Activated naive CD8-positive, alpha-beta T cell treated with anti-CD3 and anti-CD28 coated beads, Interleukin-2, amount 50 U/mL, for 24 hours (primary cell): ENCODE results near the gene QDPR.
"Not testable (repeated sequence)": the region's sequence is repeated elsewhere in the genome, so short reads cannot be mapped to it uniquely, and the experiment has no call there.

Experiments used
- ATAC-seq: fragments of 150-1000 bp; cut with Tn5 transposase; one replicate; pipeline ENCODE4 v1.10.0; 2021
- DNase-seq: peaks from one replicate; pipeline ENCODE4 v3.0.0; 2021
- H3K27ac Mint-ChIP-seq: one replicate; pipeline ENCODE4 v1.8.0; 2021; ENCODE audit warnings: mild to moderate bottlenecking, mixed read lengths
- H3K27me3 Mint-ChIP-seq: one replicate; pipeline ENCODE4 v1.8.0; 2021; ENCODE audit warnings: mixed read lengths
- H3K36me3 Mint-ChIP-seq: one replicate; pipeline ENCODE4 v1.8.0; 2021; ENCODE audit warnings: low read depth, mixed read lengths
- H3K4me1 Mint-ChIP-seq: one replicate; pipeline ENCODE4 v1.8.0; 2021; ENCODE audit warnings: mixed read lengths
- H3K4me3 Mint-ChIP-seq: one replicate; pipeline ENCODE4 v1.8.0; 2021; ENCODE audit warnings: mild to moderate bottlenecking, moderate library complexity, mixed read lengths
- H3K9me3 Mint-ChIP-seq: one replicate; pipeline ENCODE4 v1.8.0; 2021; ENCODE audit warnings: mixed read lengths

QDPR gene

DNA sequence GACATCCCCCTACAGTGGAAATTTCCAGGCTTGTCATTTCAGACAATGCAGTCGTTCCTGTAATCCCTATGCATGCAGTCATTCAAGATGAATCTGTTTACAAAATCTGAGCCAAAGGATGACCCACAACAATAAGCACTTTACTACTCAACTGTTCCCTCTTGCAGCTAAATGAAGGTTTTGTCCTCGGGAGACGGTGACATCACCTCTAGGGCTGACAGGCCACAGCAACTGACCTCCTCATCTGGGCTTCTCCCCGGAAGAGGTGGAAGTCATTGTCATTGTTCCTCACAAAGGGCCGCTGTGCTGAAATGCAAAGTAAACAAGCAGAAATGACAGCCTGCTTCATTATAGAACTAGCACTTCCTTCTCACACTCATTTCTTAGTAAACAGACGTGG is 32.3 kb upstream of the QDPR start:
- Mint-ChIP-seq H3K27me3 (peaks cover 6% of the 10 kb centered on the region), H3K36me3 (no peaks in the 10 kb centered on the region), H3K9me3 (no peaks in the 10 kb centered on the region), H3K4me3 (no peak overlapping the region), H3K4me1 (peaks cover 5% of the 10 kb centered on the region), H3K27ac (no peak overlapping the region)
- DNase-seq (no peak), ATAC-seq (no peak)

DNA sequence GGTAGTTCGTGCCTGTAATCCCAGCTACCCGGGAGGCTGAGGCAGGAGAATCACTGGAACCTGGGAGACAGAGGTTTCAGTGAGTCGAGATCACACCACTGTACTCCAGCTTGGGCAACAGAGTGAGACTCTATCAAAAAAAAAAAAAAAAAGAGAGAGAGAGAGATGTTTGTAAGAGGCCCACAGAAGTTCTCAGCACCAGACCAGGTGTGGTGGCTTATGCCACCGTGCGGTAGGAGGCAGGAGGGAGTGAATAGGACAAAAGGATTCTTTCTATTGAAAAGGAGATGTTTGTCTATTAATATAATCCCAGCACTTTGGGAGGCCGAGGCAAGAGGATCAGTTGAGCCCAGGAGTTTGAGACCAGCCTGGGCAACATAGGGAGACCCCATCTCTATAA is 25.2 kb upstream of the QDPR start:
- not testable (repeated sequence) for H3K9me3 Mint-ChIP-seq, ATAC-seq, DNase-seq, H3K36me3 Mint-ChIP-seq, H3K4me3 Mint-ChIP-seq, H3K27me3 Mint-ChIP-seq, H3K4me1 Mint-ChIP-seq, H3K27ac Mint-ChIP-seq

DNA sequence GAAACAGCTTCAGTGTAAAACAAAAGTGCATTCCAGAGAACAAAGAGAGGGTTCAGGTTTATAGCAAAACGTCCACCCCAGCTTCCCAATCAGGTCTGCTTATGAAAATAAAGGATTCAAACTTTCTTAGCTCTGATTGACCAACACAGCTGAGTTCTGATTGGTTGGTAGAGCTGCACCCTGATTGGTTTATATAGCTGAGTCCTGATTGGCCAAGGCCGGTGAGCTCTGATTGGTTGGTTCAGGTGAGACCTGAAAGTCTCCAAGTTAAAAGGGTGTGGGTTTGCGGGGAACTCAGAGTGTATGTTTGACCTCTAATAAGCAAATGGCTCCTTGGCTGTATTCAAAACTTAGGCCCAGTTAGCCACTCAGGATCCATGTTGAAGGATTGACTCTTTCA is 24.0 kb upstream of the QDPR start:
- Mint-ChIP-seq H3K27ac (no peak overlapping the region), H3K4me1 (peaks cover 4% of the 10 kb centered on the region), H3K27me3 (no peaks in the 10 kb centered on the region), H3K4me3 (no peak overlapping the region), H3K36me3 (no peaks in the 10 kb centered on the region), H3K9me3 (no peaks in the 10 kb centered on the region)
- DNase-seq = no peak
- no peak for ATAC-seq

GRCh38 chr4:17535242-17535641 is 23.4 kb upstream of the QDPR start:
- H3K36me3 Mint-ChIP-seq = no peaks in the 10 kb centered on the region

DNA sequence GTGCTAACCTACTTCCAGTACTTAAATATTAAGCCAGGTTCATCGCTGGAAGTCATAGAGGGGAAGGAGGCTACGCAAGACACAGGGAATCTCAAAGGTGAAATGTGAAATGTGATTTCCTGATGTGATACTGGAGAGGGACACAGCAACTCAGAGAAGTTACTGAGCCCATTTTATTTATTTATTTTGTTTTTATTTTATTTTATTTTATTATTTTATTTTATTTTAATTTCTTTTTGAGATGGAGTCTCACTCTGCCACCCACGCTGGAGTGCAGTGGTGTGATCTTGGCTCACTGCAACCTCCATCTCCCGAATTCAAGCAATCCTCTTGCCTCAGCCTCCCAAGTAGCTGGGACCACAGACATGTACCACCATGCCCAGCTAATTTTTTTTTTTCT is 22.8 kb upstream of the QDPR start:
- no peaks in the 10 kb centered on the region for H3K9me3 Mint-ChIP-seq
- ATAC-seq = no peak
- H3K4me1 Mint-ChIP-seq = peaks cover 4% of the 10 kb centered on the region
- no peak overlapping the region for H3K27ac Mint-ChIP-seq
- no peak for DNase-seq
- no peak overlapping the region for H3K4me3 Mint-ChIP-seq
- no peaks in the 10 kb centered on the region for H3K36me3 Mint-ChIP-seq
- H3K27me3 Mint-ChIP-seq = peaks cover under 1% of the 10 kb centered on the region

More at GRCh38 chr4:17535242-17535641, 23.4 kb upstream of the QDPR start:
- Mint-ChIP-seq H3K27ac (no peak overlapping the region), H3K4me3 (no peak overlapping the region), H3K9me3 (no peaks in the 10 kb centered on the region), H3K27me3 (no peaks in the 10 kb centered on the region), H3K4me1 (peaks cover 4% of the 10 kb centered on the region)
- DNase-seq (no peak), ATAC-seq (no peak)

DNA sequence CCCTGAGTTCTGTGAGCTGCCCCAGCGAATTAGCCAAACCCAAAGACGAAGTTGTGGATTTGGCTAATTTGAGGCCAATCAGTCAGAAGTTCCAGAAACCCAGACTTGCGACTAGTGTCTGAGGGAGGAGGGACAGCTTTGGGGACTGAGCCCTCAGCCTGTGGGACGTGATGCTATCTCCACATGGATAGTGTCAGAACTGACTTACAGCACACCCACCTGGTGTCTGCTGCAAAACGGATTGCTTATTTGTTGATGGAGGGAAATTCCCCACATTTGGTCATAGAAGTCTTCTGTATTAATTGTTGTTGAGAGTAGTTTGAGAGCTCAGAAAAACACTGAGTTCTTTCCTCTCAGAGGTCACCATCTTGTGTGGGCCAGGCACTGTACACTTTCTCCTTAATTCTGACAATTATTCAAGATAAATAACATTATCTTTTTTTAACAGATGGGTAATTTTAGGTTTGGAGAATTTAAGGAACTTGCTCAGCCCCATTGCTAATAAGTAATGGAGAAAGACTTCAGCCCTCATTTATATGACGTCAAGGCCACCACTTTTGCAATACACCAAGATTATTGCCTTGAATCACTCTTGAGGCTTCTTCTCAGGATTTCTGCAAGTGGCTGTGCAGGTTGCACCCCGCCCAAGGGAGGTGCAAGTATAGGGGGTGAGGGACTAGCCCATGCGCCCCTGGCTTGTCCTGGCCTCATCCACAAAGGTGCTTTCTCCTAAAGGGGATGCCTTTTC is 19.8 kb upstream of the QDPR start:
- DNase-seq = no peak
- Mint-ChIP-seq H3K27ac (no peak overlapping the region), H3K9me3 (no peaks in the 10 kb centered on the region), H3K4me1 (peaks cover 4% of the 10 kb centered on the region), H3K4me3 (no peak overlapping the region), H3K27me3 (peaks cover 16% of the 10 kb centered on the region), H3K36me3 (no peaks in the 10 kb centered on the region)
- ATAC-seq = no peak

- Mint-ChIP-seq H3K9me3 (no peaks in the 10 kb centered on the region), H3K27ac (no peak overlapping the region), H3K36me3 (no peaks in the 10 kb centered on the region), H3K4me3 (no peak overlapping the region), H3K4me1 (no peaks in the 10 kb centered on the region), H3K27me3 (peaks cover 25% of the 10 kb centered on the region)
- ATAC-seq = no peak
- no peak for DNase-seq
Observed at GRCh38 chr4:17528551-17529165, 16.8 kb upstream of the QDPR start.

DNA sequence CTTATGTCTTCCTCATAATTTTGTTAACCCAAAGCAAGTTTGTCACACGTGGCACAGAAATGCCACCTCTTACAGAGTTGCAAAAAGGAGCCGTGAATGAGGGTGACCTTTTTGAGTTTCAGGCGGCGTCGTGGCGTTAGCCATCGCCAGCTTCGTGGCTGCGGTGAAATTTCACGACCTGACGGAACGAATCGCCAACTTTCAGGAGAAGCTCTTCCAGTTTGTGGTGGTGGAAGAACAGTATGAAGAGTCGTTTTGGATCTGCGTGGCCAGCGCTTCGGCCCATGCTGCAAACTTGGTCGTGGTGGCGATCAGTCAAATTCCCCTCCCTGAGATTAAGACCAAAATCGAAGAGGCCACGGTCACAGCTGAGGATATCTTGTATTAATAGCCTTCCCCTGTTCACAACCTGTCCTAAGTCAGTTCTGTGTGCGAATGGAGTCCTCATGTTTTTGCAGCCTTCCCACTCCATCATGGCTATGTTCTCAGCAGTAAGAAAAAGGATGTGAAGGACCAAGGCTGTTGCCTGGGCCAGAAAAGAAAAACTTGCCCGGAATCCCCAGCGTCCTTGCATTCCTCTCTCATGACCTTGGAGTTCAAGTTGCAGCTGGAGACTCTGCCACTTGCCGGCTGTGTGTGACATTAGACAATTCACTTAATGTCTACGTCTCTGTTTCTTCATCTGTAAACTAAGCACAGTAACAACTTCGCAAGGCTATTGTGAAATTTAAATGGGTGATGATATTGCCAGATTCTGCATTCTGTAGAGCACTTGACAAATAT is 15.0 kb upstream of the QDPR start:
- no peaks in the 10 kb centered on the region for H3K4me1 Mint-ChIP-seq
- peaks cover 25% of the 10 kb centered on the region for H3K27me3 Mint-ChIP-seq
- H3K36me3 Mint-ChIP-seq = no peaks in the 10 kb centered on the region
- H3K4me3 Mint-ChIP-seq = no peak overlapping the region
- H3K27ac Mint-ChIP-seq = no peak overlapping the region
- H3K9me3 Mint-ChIP-seq = no peaks in the 10 kb centered on the region
- ATAC-seq (no peak), DNase-seq (no peak)

GRCh38 chr4:17523662-17524061 is 11.8 kb upstream of the QDPR start:
- DNase-seq = no peak
- Mint-ChIP-seq H3K9me3 (no peaks in the 10 kb centered on the region), H3K27ac (no peak overlapping the region), H3K4me1 (no peaks in the 10 kb centered on the region), H3K36me3 (no peaks in the 10 kb centered on the region), H3K4me3 (no peak overlapping the region), H3K27me3 (peaks cover 24% of the 10 kb centered on the region)
- ATAC-seq = no peak

DNA sequence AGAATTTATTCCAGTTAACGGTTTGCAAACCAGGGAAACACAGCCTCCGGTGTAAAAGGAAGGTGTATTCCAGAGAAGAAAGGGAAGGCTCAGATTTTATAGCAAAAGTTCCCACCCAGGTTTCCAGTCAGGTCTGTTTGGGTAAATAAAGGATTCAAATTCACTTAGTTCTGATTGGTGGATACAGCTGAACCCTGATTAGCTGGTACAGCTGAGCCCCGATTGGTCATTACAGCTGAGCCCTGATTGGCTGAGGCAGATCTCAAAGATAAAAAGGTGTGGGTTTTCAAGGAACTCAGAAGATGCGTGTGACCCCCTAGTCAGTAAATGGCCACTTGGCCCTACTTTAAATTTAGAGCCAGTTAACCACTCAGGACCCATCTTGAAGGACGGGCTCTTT is 9.7 kb upstream of the QDPR start:
- Mint-ChIP-seq H3K4me3 (no peak overlapping the region), H3K9me3 (no peaks in the 10 kb centered on the region), H3K27me3 (peaks cover 15% of the 10 kb centered on the region)

DNA sequence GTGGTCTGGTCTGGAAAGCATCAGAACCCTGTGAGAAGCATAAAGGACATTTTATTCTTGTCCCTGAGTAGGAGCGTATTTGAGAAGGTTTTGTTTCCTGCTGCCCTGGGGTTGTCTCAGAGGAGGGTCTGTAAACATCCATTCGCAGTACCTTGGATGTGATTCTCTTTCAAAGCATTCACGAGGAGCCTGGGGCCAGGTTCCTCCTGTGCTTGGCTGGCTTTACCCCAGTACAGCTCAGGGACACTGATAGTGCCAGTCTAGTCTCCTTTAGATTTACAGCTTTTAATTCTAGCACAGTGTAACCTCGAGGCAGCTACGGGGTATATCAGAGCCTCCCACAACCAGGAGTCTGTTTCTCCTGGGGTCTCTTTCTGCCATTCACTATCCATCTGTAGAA is 5.8 kb upstream of the QDPR start:
- no peaks in the 10 kb centered on the region for H3K36me3 Mint-ChIP-seq
- H3K27me3 Mint-ChIP-seq = peaks cover 11% of the 10 kb centered on the region
- DNase-seq (no peak), ATAC-seq (no peak)
- no peak overlapping the region for H3K27ac Mint-ChIP-seq
- H3K9me3 Mint-ChIP-seq = no peaks in the 10 kb centered on the region
- H3K4me3 Mint-ChIP-seq = no peak overlapping the region
- H3K4me1 Mint-ChIP-seq = peaks cover 4% of the 10 kb centered on the region

More for the DNA sequence above, 9.7 kb upstream of the QDPR start:
- ATAC-seq (no peak), DNase-seq (no peak)
- Mint-ChIP-seq H3K36me3 (no peaks in the 10 kb centered on the region), H3K27ac (no peak overlapping the region), H3K4me1 (no peaks in the 10 kb centered on the region)

DNA sequence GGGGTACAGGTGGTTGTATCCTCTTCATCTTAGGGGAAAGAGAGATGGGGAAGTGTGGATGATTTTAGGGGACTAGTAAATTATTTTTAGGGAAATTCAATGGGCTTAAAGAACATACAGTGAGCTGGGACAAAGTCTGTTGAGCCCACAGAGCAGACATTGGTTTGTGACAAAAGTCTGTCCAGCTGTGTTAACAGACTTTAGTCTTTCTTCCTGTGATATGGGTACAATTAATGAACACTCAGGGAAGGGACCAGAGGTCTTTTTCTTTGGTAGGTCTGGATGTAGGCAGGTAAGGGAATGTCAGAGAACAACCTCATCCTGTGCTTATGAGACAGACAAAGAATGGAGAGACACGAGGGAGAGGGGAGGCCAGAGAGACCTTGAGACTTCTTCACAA is 5.1 kb upstream of the QDPR start:
- Mint-ChIP-seq H3K36me3 (no peaks in the 10 kb centered on the region), H3K27ac (no peak overlapping the region), H3K27me3 (peaks cover 11% of the 10 kb centered on the region), H3K4me3 (no peak overlapping the region), H3K9me3 (no peaks in the 10 kb centered on the region), H3K4me1 (peaks cover 9% of the 10 kb centered on the region)
- no peak for ATAC-seq
- no peak for DNase-seq

DNA sequence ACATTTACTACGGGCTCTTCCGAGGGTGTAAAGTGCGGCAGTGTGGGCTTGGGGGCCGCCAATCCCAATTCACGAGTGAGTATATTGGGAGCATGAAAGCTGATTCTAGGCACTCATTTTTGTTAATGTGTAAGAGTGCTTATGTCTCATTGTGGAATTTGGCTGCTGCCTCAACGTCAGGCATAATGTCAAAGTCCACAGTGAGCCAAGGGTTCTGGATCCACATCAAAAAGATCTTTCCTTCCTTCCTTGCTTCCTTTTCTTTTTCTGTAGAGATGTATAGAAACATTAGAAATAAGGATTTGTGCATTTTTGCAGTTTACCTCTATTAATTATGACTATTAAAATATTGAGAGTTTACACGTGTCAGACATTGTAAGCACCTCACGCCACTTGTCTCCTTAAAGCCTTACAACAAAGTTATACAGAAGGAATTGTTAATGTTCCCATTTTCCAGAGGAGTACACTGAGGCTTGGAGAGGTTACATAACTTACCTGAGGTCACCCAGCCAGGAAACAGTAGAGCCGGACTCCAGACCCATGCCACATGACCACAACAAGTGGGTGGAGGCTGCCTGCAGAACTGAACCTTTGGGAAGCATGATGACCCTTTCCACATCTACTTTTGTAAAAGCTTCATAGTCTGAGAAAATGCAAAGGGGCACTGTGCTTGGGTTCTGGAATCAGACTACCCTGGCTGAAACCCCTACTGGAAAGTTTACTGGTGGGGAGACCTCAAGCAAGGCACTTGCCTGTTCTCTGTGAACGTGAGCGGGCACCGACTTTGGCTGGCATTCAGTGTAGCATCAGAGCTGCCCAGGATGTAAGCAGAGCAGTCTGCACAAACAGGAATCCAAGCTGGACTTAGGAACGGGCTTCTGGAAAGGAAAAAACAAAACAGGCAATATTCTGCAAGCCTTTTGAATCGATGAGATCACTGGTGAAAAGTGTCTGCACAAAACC is 3.8 kb upstream of the QDPR start:
- no peak overlapping the region for H3K27ac Mint-ChIP-seq

DNA sequence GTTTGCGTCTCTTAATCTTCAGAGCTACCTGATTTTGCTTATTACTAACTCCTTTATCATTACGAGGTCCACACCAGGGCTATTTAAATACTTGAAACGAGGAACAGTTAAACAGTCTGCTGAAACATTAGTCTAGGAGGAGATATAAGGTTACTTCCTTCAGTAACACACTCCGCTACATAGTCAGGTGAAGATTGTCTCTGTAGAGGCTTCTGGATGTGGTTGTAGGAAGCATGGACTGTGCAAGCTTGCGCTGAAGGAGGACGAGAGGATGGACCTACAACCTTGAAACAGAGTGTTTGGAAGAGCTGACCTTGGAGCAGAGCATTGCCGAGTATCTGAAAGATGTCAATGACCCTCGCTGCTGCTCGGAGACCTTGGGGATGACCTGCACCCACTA is 3.0 kb upstream of the QDPR start, which contains the start of gene CLRN2:
Gene CLRN2 (plus strand): TSS at position 301 of the 400 bp plus-strand sequence. CDS start 102 bp downstream, outside the sequence.
- ATAC-seq (no peak), DNase-seq (no peak)
- Mint-ChIP-seq H3K27me3 (peaks cover 11% of the 10 kb centered on the region), H3K27ac (no peak within 1 kb of the TSS), H3K4me3 (no peak within 1 kb of the TSS), H3K36me3 (peaks cover 8% of the 10 kb centered on the region), H3K4me1 (peaks cover 25% of the 10 kb centered on the region), H3K9me3 (no peaks in the 10 kb centered on the region)

More for the DNA sequence above, 3.8 kb upstream of the QDPR start:
- Mint-ChIP-seq H3K4me3 (no peak overlapping the region), H3K36me3 (peaks cover 3% of the 10 kb centered on the region), H3K4me1 (peaks cover 17% of the 10 kb centered on the region), H3K27me3 (peaks cover 11% of the 10 kb centered on the region), H3K9me3 (no peaks in the 10 kb centered on the region)
- no peak for ATAC-seq
- no peak for DNase-seq
